GM12878 (cell line): ENCODE data around the gene MAP3K5. TPM values are rescaled to one million over a fixed set of nuclear protein-coding genes. Genes with fewer than 3 reads are reported as not detected.
A peak's percentile ranks its signal among the peaks of the same experiment; 100 is the strongest.

Experiments used
- BHLHE40 ChIP-seq, 2 experiments: fragments of 450-650 bp in 1 of 2; IDR thresholded peaks; 2 replicates each; pipeline ENCODE4 v1.6.1; 2011 to 2017; ENCODE audit warnings: low read depth in 2 of 2, borderline replicate concordance in 1 of 2, improper control_type of control experiment in 1 of 2, low read length in 1 of 2, mild to moderate bottlenecking in 1 of 2
- CBX5 ChIP-seq: sonication (generic); IDR thresholded peaks from 2 replicates; pipeline ENCODE4 v1.6.1; 2016; ENCODE audit warnings: low read depth, moderate library complexity, mild to moderate bottlenecking, inconsistent platforms
- E2F4 ChIP-seq: IDR thresholded peaks from 2 replicates; pipeline ENCODE4 v1.6.1; 2012; ENCODE audit warnings: low read depth, low read length, improper control_type of control experiment
- NR2C2 ChIP-seq: IDR thresholded peaks from 2 replicates; pipeline ENCODE4 v1.6.1; 2011; ENCODE audit warnings: borderline replicate concordance, low read depth; ENCODE audit not compliant: control insufficient read depth, insufficient read length
- PAX5 ChIP-seq: IDR thresholded peaks from 2 replicates; pipeline ENCODE4 v1.6.1; 2011; ENCODE audit warnings: low read depth, low read length, borderline replicate concordance
- PML ChIP-seq: IDR thresholded peaks from 2 replicates; pipeline ENCODE4 v1.6.1; 2012; ENCODE audit warnings: low read length, inconsistent platforms
- POU2F2 ChIP-seq: IDR thresholded peaks from 3 replicates; pipeline ENCODE4 v1.6.1; 2011; ENCODE audit warnings: low read depth, mild to moderate bottlenecking, low read length, borderline replicate concordance
- RAD51 ChIP-seq: fragments of 450-650 bp; IDR thresholded peaks from 2 replicates; pipeline ENCODE4 v1.6.1; 2016; ENCODE audit warnings: moderate library complexity, mild to moderate bottlenecking, inconsistent platforms
- RELA ChIP-seq: fragments of 450-650 bp; IDR thresholded peaks from 2 replicates; pipeline ENCODE4 v1.8.0; 2014; ENCODE audit warnings: borderline replicate concordance; ENCODE audit not compliant: partially characterized antibody
- RUNX3 ChIP-seq: IDR thresholded peaks from 2 replicates; pipeline ENCODE4 v1.6.1; 2012; ENCODE audit warnings: low read length, inconsistent platforms
- SP1 ChIP-seq: IDR thresholded peaks from one replicate; pipeline ENCODE4 v1.6.1; 2011; ENCODE audit warnings: low read depth, low read length
- SPI1 ChIP-seq: IDR thresholded peaks from 2 replicates; pipeline ENCODE4 v1.6.1; 2011; ENCODE audit warnings: low read depth, mild to moderate bottlenecking, low read length, moderate library complexity, borderline replicate concordance; ENCODE audit not compliant: insufficient read depth
- TAF1 ChIP-seq: IDR thresholded peaks from 2 replicates; pipeline ENCODE4 v1.6.1; 2011; ENCODE audit warnings: mild to moderate bottlenecking, low read depth, low read length, borderline replicate concordance
- TCF12 ChIP-seq: IDR thresholded peaks from 2 replicates; pipeline ENCODE4 v1.6.1; 2011; ENCODE audit warnings: low read depth, mild to moderate bottlenecking, low read length
- ZNF24 ChIP-seq: fragments of 450-650 bp; IDR thresholded peaks from 2 replicates; pipeline ENCODE4 v1.6.1; 2017; ENCODE audit warnings: antibody characterized with exemption, mild to moderate bottlenecking
- ZNF622 ChIP-seq: fragments of 450-650 bp; IDR thresholded peaks from 2 replicates; pipeline ENCODE4 v1.6.1; 2017; ENCODE audit warnings: mild to moderate bottlenecking, inconsistent platforms
- ZSCAN29 ChIP-seq: fragments of 450-650 bp; IDR thresholded peaks from 2 replicates; pipeline ENCODE4 v1.6.1; 2017; ENCODE audit warnings: mild to moderate bottlenecking, moderate library complexity
- polyA plus RNA-seq, 11 experiments: library from polyadenylated mRNA; depleted of rRNA in 4 of 11; unstranded in 6 of 11; stranded (reverse) in 5 of 11; fragments of >200 nt; fragmentation: Nextera tagmentation in 4 of 11; fragmentation: Illumina TruSeq in 1 of 11; extraction: Ambion mirVana in 4 of 11; extraction: Trizol in 1 of 11; gene quantifications; 1 replicate in 1 of 11; 2 replicates in 10 of 11; pipeline versions ENCODE4 v1.2.1 to v1.2.3, GENCODE V29; 2011 to 2016; ENCODE audit warnings: inconsistent platforms in 2 of 11, missing spikeins in 2 of 11, low read depth in 1 of 11
- total RNA-seq, 4 experiments: library from RNA; depleted of rRNA in 3 of 4; stranded (reverse); fragments of >200 nt in 3 of 4; fragmentation: Illumina TruSeq in 1 of 4; extraction: Trizol in 1 of 4; gene quantifications; 2 replicates each; pipeline versions ENCODE4 v1.2.1 to v1.2.3, GENCODE V29; 2013 to 2021
- TF ChIP-seq, protein P1 (sequence below): fragments of 450-650 bp; IDR thresholded peaks from 2 replicates; pipeline ENCODE4 v1.6.1; 2017; ENCODE audit warnings: borderline replicate concordance
- TF ChIP-seq, protein P2 (sequence below): fragments of 450-650 bp; formaldehyde crosslinking; IDR thresholded peaks from 2 replicates; pipeline ENCODE4 v1.4.0; 2020; ENCODE audit warnings: mild to moderate bottlenecking, moderate library complexity
- TF ChIP-seq, protein P3 (sequence below): fragments of 150-350 bp; IDR thresholded peaks from 2 replicates; pipeline ENCODE4 v1.6.1; 2016; ENCODE audit warnings: low read depth, low read length

Gene MAP3K5
- total and polyA plus RNA-seq, 10 of the 15 experiments (the other 5 are each of a cell fraction or from before 2014, with no cell fraction given) = 5.4 to 34.3 (median 26.4) TPM

- TF ChIP-seq SPI1 (peak; percentile 60; the same call in 1 of the 2 replicates), ZSCAN29 (0 out of 2 replicates have a peak, but pooled peaks have one; percentile 55), RELA (no peak), E2F4 (0 out of 2 replicates have a peak, but pooled peaks have one; percentile 22), RUNX3 (no peak; the same call in 1 of the 2 replicates), NR2C2 (no peak), ZNF622 (no peak), PAX5 (peak; percentile 8; the same call in 1 of the 2 replicates), TCF12 (peak; percentile 73; the same call in 1 of the 2 replicates), PML (no peak; the same call in 1 of the 2 replicates), SP1 (peak; percentile 20), CBX5 (no peak), ZNF24 (no peak; the same call in 1 of the 2 replicates), TAF1 (0 out of 2 replicates have a peak, but pooled peaks have one; percentile 18), BHLHE40 (IDR thresholded peaks at IDR 0.05; ENCODE audit: borderline replicate concordance in 1 of 2, low read depth in 2 of 2, low read length in 1 of 2) (peak; percentile 7 to 68; a peak in 2 of 4 replicates), POU2F2 (no peak), RAD51 (peak; percentile 94)
- TF ChIP-seq, protein P1, sequence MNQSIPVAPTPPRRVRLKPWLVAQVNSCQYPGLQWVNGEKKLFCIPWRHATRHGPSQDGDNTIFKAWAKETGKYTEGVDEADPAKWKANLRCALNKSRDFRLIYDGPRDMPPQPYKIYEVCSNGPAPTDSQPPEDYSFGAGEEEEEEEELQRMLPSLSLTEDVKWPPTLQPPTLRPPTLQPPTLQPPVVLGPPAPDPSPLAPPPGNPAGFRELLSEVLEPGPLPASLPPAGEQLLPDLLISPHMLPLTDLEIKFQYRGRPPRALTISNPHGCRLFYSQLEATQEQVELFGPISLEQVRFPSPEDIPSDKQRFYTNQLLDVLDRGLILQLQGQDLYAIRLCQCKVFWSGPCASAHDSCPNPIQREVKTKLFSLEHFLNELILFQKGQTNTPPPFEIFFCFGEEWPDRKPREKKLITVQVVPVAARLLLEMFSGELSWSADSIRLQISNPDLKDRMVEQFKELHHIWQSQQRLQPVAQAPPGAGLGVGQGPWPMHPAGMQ = no peak
- TF ChIP-seq, protein P2, sequence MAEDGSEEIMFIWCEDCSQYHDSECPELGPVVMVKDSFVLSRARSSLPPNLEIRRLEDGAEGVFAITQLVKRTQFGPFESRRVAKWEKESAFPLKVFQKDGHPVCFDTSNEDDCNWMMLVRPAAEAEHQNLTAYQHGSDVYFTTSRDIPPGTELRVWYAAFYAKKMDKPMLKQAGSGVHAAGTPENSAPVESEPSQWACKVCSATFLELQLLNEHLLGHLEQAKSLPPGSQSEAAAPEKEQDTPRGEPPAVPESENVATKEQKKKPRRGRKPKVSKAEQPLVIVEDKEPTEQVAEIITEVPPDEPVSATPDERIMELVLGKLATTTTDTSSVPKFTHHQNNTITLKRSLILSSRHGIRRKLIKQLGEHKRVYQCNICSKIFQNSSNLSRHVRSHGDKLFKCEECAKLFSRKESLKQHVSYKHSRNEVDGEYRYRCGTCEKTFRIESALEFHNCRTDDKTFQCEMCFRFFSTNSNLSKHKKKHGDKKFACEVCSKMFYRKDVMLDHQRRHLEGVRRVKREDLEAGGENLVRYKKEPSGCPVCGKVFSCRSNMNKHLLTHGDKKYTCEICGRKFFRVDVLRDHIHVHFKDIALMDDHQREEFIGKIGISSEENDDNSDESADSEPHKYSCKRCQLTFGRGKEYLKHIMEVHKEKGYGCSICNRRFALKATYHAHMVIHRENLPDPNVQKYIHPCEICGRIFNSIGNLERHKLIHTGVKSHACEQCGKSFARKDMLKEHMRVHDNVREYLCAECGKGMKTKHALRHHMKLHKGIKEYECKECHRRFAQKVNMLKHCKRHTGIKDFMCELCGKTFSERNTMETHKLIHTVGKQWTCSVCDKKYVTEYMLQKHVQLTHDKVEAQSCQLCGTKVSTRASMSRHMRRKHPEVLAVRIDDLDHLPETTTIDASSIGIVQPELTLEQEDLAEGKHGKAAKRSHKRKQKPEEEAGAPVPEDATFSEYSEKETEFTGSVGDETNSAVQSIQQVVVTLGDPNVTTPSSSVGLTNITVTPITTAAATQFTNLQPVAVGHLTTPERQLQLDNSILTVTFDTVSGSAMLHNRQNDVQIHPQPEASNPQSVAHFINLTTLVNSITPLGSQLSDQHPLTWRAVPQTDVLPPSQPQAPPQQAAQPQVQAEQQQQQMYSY = no peak
- TF ChIP-seq, protein P3, sequence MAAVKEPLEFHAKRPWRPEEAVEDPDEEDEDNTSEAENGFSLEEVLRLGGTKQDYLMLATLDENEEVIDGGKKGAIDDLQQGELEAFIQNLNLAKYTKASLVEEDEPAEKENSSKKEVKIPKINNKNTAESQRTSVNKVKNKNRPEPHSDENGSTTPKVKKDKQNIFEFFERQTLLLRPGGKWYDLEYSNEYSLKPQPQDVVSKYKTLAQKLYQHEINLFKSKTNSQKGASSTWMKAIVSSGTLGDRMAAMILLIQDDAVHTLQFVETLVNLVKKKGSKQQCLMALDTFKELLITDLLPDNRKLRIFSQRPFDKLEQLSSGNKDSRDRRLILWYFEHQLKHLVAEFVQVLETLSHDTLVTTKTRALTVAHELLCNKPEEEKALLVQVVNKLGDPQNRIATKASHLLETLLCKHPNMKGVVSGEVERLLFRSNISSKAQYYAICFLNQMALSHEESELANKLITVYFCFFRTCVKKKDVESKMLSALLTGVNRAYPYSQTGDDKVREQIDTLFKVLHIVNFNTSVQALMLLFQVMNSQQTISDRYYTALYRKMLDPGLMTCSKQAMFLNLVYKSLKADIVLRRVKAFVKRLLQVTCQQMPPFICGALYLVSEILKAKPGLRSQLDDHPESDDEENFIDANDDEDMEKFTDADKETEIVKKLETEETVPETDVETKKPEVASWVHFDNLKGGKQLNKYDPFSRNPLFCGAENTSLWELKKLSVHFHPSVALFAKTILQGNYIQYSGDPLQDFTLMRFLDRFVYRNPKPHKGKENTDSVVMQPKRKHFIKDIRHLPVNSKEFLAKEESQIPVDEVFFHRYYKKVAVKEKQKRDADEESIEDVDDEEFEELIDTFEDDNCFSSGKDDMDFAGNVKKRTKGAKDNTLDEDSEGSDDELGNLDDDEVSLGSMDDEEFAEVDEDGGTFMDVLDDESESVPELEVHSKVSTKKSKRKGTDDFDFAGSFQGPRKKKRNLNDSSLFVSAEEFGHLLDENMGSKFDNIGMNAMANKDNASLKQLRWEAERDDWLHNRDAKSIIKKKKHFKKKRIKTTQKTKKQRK = no peak
Observed at GRCh38 chr6:136822376-136823127, 30.3 kb upstream of the MAP3K5 start, which contains the start of gene PEX7 (continued).
